NCI-H1436 (cell line): Measurements from ENCODE around the gene LRRIQ4.

Source experiments
- DNase-seq: peaks from one replicate; lab custom pipeline; 2025; lab: John Stamatoyannopoulos, UW

The LRRIQ4 gene

GRCh38 chr3:169812332-169813235, at the start of gene LRRIQ4, which contains the start of gene LRRC34:
TSS of gene LRRIQ4 (plus strand) at chr3:169812870. CDS start at chr3:169821922, 9,052 bp downstream.
TSS of gene LRRC34 (minus strand) at chr3:169812904. CDS start at chr3:169812548, 356 bp downstream.
- peak; percentile 85 for DNase-seq

DNA sequence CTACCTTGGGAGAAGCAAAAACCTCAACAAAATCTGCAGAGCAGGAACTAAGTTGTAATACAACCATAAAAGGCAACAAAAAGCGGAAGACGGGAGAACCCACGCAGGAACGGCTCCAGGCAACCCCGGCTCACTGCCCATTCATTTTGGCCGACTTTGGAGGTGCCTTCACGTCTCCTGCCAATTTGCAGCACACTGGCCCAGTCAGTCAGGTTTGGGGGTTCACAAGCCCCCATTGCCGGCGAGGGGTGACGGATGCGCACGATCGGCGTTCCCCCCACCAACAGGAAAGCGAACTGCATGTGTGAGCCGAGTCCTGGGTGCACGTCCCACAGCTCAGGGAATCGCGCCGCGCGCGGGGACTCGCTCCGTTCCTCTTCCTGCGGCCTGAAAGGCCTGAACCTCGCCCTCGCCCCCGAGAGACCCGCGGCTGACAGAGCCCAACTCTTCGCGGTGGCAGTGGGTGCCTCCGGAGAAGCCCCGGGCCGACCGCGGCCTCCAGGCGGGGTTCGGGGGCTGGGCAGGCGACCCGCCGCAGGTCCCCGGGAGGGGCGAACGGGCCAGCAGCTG, 48.3 kb upstream of the LRRIQ4 start:
- DNase-seq, result peak; percentile 8

DNA sequence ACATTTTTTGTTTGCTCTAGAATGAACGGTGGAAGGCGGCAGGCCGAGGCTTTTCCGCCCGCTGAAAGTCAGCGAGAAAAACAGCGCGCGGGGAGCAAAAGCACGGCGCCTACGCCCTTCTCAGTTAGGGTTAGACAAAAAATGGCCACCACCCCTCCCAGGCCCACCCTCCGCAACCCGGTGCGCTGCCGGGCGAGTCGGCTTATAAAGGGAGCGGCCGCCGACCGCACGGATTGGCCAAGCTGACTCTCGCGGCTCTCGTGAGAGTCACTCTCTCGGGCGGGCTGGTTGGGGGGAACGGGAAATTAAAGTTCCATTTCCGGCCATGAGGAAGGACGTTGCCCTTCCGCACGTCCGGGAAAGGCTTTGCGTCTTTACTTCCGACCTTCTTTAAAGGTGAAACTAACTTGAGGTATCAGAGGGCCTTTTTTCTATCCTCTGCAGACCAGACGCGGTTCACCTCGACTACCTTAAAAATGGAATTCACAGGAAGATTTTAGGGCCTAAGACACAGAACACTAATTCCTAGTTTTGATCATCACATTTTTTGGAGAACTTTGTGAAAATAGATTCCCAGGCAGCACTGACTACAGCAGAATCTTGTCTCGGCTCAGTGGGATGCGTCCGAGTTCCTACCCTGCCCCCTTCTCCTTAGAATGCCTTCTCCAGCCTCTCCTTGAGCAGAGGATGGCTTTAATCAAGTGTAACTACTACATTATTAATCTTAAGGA, 47.6 kb upstream of the LRRIQ4 start, which contains the start of gene TERC:
Gene TERC, minus strand, starts transcription at position 179 of the 731 bp plus-strand sequence.
- peak; percentile 98 for DNase-seq

GRCh38 chr3:169769287-169770181, 43.1 kb upstream of the LRRIQ4 start, which contains the start of gene ACTRT3:
TSS of gene ACTRT3 (minus strand) at chr3:169769561. CDS start at chr3:169769520, 41 bp downstream.
- peak; percentile 48 for DNase-seq

DNA sequence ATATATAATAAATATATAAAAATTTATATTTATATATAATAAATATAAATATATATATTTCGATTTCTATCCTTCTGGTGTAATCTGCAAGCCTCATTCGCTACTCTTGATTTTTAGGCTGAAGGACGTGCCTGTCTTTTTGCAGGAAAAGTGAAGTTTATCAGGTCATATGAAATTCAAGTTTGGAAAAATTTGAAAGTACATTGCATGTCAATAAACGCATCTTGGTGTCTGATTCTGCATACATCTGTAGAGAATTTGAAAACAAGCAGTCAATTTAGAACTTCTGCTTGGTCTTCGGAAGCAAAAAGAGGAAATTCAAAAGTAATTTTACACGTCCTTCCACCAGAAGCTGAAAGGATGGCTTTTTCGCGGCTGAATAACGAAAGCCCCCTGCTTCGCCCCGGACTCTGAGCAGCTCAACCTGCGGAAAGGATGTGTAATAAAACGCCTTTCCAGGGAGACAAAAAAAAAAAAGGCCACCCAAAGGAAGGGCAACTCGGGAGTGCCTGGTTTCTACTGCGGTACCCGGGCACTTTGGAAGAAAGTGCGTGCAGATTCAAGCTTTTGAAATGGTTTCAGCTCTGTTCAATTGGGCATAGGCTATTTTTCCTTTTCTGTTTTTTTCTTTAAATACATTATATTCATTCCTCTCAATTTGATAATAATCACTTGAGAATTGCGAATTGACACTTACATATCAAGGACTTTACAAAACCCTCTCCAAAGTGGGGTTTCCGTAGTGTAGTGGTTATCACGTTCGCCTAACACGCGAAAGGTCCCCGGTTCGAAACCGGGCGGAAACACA, 41.0 kb upstream of the LRRIQ4 start:
- peak; percentile 89 for DNase-seq

DNA sequence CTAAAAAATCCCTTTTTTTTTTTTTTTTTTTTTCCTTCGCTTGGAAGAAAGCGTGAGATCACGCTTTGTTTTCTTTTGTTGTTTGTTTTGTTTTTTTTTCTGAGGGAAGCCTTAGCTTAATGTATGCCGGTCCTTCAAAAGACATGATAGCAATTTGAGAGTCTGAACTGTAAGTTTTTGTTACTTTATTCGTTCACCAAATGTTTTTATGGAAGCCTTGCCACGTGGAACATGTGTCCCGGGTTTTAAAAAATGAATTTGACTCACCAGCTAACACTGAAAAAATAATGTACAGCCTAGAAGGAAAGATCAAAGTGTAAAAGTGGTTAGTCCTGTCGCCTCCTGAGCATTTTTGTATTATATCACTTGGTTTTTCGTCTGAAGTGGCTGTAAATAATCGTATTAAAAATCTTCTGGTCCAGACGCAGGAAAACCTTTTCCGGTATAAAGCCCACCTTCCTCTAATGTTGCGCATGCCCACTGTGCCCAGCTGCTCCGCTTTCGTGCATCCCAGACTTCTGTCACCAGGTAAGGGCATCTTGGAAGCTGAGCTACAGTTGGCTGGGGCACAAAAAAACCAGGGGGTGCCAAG, 40.3 kb upstream of the LRRIQ4 start:
- DNase-seq, result peak; percentile 84

GRCh38 chr3:169772897-169773816, 39.5 kb upstream of the LRRIQ4 start, which contains the start of gene MYNN:
TSS of gene MYNN (plus strand) at chr3:169773396. CDS start at chr3:169774296, 900 bp downstream.
- DNase-seq, result peak; percentile 89

DNA sequence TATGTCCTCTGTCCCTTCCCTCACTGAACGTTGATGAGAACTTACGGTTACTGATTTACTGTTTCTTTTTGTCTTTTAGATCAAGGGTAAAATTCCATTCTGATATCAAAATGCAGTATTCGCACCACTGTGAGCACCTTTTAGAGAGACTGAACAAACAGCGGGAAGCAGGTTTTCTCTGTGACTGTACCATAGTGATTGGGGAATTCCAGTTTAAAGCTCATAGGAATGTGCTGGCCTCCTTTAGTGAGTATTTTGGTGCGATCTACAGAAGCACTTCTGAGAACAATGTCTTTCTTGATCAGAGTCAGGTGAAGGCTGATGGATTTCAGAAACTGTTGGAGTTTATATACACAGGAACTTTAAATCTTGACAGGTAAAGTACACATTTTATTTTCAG, 38.5 kb upstream of the LRRIQ4 start:
- DNase-seq, result no peak

- DNase-seq, result no peak
These were observed 34.8 kb upstream of the LRRIQ4 start for GRCh38 chr3:169777822-169778221.

DNA sequence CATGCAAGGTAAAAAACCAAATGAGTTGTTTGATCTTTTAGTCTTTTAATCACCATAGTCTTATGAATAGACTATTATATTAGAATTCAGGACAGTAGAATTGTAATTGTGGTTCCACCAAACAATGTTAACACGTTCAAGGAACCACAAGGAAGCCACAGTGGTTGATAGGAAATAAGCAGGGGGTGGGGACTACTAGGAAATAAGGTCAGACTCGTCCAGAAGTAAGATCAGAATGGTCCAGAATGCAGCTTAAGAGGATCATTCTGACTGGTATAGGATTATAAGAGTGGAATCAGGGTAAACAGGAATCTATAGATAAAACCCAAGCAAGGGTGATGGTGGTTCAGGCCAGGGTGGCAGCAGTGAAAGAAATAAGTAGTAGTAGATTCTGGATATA, 31.9 kb upstream of the LRRIQ4 start:
- no peak for DNase-seq

- no peak for DNase-seq
These were observed 31.3 kb upstream of the LRRIQ4 start for GRCh38 chr3:169781209-169781855.

DNA sequence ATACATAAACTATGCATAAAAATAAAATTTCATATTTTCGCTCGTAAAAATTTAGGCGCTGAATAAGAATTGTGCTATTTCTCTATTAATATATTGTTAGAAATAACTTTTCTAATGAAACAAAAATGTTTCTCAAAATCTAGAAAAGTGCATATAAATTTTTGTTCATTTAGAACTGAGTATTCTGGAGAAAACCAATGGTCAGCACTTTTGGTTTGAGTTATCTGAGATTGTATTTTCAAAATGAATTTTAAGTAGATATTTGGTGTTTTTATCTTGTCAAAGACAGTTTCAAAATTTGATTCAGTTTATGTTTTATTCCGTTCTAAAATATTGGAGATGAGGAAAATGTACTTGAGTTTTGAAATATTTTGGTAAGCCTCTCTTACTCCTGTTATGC, 25.6 kb upstream of the LRRIQ4 start:
- no peak for DNase-seq

DNA sequence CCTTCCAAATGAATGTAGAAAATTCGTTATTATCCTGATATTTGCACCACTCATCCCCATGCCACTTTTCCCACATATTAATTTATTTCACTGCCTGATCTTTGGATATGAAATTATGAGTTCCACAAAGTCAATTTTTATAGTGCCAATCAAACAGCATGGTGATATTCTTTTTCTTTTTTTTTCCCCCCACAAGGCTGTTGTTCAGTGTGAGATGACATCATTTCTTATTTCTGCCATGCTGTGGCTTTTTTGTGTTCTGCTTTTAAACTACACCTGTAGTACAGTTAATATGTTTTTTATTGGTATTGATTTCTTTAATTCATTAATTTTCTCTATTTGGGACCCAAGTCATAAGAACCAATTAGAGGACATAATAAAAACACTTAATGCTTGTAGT, 24.9 kb upstream of the LRRIQ4 start:
- no peak for DNase-seq

- DNase-seq, result no peak
These were observed 22.5 kb upstream of the LRRIQ4 start for GRCh38 chr3:169790219-169790618.

DNA sequence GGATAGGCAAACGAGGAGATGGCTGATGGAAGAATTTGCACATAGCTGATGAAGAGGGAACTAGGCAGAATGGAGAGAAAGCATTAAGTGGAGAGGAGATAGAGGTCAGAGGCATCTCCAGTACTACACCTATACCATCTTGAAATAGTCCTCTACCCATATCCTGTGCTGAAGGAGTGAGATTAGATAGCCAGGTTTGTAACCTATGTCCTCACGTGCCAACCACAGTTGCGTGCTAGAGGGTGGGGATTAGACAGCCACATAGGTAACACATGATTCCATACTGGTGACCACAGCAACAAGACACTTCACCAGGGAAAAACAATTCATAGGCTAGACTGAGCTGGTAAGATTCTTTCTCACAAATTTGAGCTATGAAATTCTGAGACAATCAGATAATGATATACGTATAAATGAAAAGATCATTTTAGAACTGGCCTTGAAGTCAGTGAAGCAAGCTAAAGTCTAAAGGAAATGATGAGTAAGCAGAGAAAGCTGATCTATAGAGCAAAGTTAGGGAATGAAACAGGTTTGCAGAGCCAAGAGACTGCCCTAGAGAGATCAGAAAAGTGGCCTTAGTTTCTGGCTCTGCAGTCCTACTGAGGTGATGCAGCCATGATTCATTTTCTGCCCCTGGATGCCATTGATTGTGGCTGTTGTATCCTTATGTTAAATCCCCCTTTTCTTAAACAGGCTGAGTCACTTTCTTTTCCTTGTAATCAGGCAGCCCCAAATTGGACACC, 21.8 kb upstream of the LRRIQ4 start:
- no peak for DNase-seq

DNA sequence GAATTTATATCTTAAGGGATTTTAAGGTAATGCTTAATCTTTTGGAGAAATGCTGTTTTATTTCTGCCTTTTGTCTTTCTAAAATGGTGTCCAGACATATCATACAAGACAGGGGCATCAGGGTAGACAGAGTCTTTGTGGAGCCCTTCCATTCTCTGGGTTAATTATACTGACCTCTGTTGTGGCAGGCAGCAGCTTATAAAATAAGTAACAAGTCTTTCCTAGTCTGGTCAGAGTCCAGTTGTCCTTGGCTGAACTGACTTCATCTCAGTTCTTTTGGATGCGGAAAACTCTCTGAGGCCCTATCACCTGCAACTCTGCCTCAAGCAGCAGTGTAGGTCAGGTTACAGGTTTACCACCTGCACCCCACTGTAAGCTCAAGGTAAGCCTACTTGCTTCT, 20.3 kb upstream of the LRRIQ4 start:
- DNase-seq, result no peak

GRCh38 chr3:169804681-169805080, 8.0 kb upstream of the LRRIQ4 start:
- DNase-seq, result no peak
